GM21390 (cell line): ENCODE data around the gene SEPTIN3.

Source experiments
- ATAC-seq: cut with Tn5 transposase; IDR thresholded peaks from one replicate; pipeline ENCODE4 v1.9.1; 2021; ENCODE audit not compliant: unreplicated experiment

SEPTIN3 gene, protein sequence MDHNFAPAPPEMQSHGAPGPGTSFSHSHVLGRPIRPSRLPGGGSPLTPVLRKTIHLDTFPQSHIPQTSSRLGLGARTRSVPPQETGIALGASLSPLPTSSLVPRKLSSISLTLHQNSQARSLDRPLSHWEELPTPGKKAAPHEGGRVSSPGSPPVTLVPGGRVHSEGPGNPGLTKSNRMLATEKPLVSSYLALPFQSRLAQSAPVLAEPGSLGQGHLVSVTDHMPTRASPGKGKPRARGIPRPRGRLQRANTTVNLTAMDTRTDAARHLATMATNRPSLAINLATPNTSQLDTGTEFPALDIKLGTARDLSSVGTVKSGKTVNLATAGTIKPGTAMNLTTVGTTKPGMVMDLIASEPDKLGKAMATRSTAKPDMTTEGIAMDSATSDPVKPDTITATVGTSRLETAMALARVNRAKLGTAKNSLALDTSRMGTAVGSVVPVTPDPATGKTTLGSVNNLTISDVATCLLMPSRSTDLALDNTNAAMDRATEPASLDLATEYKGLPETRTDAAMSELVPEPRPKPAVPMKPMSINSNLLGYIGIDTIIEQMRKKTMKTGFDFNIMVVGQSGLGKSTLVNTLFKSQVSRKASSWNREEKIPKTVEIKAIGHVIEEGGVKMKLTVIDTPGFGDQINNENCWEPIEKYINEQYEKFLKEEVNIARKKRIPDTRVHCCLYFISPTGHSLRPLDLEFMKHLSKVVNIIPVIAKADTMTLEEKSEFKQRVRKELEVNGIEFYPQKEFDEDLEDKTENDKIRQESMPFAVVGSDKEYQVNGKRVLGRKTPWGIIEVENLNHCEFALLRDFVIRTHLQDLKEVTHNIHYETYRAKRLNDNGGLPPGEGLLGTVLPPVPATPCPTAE

DNA sequence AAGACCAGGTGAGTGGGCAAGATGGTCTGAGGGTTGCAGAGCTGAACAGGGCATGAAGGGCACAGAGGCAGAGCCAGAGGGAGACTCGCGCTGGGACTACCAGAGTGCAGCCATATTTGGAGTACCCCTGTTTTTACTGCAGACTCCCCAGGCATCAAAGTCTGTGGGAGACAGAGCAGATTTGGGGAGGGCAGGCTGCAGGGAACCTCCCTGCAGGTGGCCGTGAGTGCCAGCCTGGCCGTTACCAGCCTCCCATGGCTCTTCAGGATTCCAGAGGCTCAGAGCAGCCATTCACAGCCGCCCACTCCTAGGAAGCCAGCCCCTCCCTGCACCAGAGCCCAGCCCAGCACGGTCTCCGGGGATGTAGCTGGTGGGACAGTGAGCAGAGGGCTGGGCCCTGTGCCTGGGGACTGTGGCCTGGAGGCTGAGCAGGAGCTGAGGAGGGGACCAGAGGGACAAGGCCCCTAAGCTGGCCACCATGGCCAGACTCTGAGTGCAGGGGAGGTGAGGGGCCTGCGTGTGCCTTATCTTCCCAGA is at the start of gene SEPTIN3:
SEPTIN3 (plus strand) TSS at position 334 of the 537 bp plus-strand sequence. CDS start 2,050 bp downstream, outside the sequence.
- no peak for ATAC-seq

DNA sequence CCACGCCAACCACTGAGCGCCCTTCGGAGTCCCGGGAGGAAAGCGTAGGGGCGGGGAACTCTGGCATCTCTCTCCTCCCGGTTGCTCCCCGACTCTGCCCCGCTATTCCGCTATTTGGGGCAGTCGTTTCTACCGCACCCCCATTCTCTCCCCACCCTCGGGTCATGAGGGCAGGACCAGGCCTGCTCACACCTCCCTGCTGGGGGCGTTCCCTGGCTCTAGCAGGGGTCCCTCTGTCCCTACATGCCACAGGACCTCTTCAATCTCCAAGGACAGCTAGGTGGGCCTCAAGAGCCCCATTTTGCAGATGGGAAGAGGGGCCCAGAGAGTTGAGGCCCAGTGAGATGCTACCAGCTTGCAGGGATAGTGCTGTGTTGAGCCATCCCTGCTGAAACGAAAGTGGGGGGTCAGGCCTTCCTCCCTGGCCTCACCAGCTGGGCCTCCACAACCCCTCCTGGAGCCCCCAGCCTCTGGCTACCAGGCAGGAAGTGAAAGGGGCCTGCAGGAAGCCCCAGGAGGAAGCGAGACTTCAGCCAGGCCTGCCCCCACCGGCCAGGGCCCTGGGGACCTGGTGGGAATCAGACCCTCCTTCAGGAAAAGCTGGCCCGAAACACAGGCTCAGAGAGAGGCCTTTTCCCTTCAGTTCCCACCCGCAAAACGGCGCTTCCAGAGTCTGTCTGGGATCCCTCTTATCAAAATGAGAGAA is 48.8 kb upstream of the SEPTIN3 start:
- peak; percentile 16 for ATAC-seq

DNA sequence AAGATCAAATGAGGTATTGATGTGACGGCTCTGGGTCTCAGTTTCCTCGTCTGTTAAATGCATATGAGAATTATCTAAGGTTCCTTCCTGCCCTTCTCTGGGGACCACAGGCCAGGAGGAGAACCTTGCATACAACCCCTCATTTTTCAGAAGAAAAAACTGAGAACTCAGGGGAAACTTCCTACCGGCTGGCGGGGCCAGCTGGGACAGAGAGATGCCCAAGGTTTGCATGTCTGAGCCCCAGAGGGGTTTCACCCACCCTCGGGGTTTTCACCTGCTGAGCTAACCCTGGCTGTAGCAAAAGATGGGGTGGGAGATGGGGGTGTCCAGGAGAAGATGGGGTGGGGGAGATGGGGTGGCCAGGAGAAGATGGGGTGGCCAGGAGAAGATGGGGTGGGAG is 46.9 kb upstream of the SEPTIN3 start:
- ATAC-seq: no peak

DNA sequence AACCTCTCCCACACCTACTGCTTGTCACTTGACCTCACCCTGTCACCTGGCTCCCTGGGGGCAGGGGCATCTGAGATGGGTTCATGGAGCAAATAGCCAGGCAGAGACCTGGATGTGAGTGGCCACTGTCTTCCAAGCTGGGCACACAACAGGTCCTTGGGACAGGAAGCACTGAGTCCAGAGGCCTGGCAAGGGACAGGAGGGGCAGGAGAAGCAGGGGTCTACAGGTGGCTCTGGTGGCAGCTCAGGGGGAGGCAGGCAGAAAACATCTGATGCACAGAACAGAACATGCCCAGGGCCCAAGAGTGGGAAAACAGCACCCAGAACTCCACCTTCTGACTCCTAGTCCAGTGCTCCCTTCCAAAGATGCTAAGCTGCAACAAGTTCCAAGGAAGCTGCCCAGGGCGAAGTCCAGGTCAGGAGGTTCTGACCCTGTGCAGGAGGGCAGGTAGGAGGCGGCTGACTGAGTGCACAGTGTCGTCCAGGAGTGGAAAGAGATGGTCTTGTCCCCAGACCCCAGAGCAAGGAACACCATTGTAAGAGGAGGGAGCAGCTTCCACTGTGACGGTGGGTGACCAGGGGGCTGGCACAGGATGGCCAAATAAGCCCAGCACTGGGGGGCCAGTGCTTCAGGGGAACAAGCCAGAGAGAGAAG is 46.2 kb upstream of the SEPTIN3 start:
- no peak for ATAC-seq

DNA sequence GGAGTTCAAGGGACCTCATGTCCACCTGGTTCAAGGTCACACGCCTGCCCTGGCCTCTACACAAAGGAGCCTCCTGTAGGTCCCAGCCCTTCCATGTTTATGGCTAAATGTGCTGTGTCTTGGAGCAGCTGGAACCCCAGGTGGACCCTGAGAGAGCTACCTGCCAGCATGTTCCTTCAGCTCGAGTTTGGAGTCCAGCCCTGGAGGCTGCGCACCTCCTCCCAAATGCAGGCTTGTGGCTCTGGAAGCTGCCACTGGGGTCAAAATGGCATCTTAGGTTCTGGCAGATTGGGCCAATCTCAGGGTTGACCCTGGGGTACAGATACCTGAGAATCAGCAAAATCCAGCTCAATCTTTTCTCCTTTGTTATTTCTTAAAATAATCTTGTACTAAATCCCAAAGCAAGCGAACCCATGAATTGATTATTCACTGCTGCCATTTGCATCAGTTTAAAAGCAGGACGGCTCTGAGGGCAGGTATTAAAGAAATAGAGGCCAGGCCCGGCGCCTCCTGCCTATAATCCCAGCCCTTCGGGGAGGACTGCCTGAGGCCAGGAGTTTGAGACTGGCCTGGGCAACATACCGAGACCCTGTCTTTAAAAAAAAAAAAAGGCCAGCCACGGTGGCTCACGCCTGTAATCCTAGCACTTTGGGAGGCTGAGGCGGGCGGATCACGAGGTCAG is 45.5 kb upstream of the SEPTIN3 start:
- ATAC-seq: no peak

DNA sequence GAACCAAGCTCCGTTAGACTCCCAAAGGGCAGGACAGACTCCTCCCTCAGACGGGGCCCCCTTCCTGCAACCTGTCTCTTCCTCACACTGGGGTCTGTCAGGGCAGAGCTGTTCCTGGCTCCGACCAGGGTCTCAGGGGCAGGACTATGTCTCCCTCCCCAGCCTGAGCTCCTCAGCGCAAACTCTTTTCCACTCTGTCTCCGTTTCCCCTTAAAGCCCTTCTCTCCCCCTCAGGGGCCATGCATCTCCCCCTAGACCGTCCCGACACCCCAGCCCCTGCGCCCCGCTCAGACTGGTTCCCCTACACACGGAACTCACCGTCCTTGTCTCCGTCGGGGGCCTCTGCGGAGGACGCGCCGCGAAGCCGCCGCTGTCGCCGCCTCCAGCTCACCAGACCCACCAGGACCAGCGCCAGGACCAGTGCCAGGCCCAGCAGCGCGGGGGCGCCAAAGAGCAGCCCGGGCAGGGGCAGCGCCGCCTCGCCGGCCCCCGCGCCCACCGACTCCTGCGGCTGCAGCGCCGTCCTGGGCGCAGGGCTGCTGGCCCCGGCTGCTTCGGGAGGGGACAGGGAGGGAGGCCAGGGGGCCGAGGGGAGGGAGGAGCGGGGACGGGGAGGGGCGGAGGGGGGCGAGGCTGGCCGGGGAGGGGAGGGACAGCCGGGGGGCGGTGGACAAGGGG is 43.3 kb upstream of the SEPTIN3 start:
- no peak for ATAC-seq

DNA sequence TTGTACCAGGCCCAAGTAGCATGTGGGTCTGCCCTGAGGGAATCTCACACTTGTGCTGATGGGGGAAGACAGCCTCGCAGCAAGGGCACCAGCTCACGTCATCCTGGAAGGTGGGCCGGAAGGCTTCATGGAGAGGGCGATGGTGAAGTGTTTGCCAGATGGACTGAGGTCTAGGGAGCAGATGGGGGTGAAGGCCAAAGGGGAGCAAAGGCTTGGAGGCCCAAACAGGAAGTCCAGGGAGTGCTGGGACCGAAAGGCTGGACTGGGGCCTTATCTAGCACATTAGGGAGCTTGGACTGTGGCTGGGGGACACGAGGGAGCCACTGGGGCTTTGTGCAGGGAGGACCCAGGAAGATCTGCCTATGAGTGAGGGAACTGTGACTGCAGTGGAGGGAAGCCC is 41.4 kb upstream of the SEPTIN3 start:
- no peak for ATAC-seq

DNA sequence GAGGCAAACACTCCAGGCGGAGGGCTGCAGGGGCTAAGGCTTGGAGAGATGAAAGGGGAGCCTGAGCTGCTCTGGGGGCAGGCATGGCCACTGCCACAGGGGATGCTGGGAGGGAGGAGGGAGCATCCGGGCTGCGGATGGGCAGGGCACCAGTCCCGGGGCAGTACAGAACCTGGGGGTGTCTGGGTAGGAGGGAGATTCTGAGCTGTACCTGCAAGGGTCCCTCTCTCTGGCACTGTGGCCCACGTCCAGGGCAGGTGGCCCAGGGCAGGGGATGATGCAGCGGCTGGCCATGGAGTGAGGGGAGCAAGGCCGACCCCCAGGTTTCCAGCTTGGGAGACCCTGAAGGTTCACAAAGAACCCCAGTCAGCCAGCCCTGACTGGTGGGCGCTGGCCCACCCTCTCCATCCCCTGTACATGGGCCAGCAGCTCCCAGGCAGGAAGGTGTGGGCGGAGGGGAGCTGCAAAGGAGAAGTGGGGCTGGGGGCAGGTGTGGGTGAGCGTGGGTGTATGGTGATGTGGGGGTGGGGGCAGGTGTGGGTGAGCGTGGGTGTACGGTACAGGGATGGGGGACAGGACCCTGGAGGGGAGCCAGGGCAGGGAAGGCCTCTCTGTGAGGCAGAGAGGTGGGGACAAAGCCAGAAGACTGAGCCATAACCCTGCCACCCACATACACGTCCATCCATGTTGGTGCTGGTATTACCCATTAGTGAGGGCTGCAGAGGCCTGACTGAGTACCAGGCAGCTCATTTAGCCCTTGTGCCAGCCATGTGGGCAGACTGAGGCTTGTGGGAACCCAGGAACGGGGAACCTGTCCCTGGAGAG is 40.4 kb upstream of the SEPTIN3 start:
- ATAC-seq: no peak

DNA sequence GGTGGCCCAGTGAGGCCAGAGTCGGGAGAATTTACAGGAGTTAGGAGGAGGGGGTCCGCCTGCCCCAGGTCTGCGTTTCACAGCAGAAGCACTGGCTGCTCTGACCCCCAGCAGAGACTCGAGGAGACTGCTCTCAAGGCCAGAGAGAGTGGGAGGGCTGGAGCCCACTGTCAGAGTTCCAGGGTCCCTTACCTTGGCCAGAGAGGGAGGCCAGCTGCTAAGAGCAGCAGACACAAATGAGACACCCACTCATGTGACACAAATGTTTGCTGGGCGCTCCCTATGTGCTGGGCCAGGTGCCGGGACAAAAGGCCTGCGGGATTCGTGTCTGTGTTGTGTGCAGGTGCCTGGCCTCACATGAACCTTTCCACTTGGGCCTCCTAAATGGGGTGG is 39.8 kb upstream of the SEPTIN3 start:
- no peak for ATAC-seq

DNA sequence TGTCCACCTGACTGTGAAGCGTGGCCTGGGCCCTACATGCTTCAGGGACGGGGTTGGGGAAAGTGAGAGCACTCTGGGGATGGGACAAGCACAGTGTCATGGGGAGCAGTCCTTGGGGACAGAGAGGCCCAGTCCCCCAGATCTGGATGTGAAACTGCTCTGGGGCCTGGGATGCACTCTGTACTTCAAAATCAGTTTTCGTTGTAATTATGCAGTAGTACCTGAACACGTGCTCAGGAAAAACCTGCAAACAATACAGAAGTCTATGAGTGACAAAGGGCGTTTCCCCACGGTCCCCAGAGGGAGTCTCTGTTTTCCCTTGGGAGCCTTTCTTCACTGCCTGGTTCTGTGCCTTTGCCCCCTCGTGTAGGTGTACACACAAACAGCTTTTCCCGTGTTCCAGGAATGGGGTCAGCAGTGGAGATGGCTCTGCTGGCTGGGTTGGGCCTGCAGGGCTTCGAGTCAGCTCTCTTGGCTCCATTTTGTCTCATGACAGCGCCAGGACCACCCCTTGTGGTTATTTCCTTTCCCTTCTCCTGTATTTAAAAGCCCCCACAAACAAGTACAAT is 37.5 kb upstream of the SEPTIN3 start:
- ATAC-seq: no peak

DNA sequence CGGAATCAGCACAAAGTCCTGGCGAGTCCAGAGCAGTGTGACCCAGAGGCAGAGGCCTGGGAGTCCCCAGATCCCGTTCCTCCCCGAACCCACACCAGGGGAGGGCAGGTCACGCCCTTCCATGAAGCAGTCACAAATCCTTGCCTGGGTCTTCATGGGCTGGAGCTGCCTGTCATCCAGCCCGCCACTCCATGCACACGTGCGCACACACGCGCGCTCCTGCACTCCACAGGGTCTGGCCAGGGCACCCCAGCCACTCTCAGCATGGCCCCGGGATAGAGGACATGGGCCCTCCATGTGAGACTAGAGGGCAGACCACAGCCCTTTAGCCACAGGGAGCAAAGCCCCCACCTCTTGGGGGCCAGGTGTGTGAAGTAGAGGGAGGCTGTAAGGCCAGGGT is 36.9 kb upstream of the SEPTIN3 start:
- no peak for ATAC-seq

DNA sequence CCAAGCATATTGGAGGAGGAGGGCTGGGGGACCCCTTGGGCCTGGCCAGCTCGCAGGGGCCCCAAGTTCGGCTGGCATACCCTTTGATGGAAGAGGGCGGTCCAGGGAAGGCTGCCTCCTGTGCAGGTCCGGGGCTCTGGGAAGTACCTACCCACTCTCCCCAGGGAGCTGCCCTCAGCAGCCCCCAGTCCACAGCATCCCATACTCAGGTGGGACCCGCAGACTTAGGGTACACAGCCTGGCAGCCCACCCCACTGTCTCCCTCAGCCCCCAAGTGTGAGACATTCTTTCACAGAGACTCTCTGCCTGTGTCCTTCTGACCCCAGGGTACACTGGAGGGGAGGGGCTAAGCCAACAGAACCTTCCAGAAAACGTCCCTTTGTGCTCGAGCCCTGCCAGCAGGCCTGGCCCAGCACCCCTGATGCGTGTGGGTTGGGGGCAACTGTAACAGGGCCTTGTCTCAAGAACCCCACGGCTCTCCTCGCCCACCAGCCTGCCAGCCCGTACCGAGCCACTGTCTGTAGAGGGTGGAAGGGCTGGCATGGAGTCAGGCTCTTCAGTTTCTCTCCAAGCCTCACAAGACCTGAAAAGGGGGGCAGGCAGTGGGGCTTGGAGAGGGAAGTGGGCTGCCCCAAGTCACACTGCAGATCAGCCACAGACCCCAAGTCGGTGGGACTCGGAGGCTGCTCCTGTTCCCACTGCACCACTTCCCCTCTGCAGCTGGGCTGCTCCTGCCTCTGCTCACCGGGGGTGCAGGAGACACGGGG is 35.6 kb upstream of the SEPTIN3 start:
- ATAC-seq: no peak

DNA sequence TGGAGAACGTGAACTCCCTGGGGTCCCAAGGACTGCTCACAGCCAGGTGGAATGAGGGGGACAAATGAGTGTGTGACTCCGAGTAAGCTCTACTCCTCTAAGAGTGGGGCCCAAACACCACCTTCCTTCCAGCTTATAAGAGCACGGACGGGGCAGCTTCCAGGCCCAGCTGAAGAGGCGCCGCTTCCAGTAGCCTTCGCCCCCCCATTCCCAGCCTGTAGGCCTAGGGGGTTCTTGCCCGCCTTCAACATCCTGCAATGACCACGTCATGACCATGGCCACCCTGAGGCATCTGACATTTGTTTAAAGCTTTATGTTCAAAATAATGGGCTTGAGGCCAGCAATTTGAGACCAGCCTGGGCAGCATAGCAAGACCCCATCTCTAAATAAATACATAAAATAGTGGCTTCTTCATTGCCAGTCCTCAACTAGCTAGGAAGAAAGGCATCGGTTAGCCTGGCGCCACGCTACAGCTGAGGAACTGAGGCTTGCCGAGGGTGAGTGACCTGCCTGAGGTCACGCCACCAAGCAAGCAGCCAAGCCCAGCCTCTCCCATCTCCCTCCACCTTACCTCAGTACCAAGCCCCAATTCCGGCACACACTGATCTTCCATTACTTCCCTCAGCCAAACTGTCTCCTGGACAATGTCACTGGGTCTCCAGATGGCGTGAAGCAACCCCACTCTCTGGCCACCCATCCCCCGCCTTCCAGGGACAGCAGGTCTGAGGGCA is 34.8 kb upstream of the SEPTIN3 start:
- ATAC-seq: no peak

DNA sequence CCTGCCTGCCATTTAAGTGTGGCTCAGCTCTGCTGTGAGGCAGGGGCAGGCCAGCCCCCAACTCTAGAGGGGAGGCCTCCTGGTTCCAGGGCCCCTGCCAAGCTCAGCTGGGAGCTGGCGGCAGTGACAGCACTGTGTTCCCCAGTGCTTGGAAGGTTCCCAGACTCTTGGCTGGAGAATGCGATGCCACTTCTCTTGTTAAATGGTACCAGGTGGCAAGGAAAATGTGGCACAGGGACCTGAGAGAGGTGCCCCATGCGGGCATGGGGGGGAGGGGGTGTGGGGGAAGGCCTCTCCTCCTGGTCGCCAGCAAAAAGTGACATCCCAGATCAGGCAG is 34.3 kb upstream of the SEPTIN3 start:
- no peak for ATAC-seq

DNA sequence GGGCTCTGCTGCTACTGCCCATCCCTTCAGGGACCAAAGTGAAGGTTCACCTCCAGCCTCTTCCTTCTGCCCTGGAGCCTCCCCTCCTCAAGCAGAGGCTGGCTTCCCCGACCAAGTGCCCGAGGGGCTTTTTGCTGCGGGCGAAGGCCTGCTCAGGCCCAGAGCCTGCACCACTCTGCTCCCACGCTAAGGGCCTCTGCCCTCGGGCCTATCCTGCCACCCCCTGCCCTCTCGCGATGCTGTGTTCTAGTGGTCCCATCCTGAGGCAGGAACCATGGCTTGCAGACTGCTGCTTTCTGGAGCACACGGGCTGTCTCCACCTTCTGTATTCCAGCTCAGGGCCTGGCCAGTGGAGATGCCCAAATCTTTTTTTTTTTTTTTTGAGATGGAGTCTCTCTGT is 33.7 kb upstream of the SEPTIN3 start:
- ATAC-seq: no peak

DNA sequence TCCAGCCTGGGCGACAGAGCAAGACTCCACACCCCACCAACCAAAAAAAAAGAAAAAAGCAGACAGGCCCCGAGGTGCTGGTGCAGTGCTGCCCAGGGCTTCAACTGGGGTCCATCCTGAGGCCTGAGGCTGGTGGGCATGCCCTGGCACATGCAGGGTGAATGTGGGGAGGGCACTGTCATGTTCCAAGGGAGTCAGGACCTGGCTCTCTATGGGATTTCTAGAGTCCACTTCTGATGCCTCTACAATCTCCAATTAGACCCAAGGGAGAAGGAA is 32.4 kb upstream of the SEPTIN3 start:
- no peak for ATAC-seq
